ENCODE data around the gene SLC2A2.

SLC2A2 gene

GRCh38 chr3:171026597-171027293, at the start of gene SLC2A2:
Gene SLC2A2 (minus strand): TSS chr3:171026720. CDS start chr3:171026670, 50 bp downstream.
- no peaks in the 10 kb centered on the region for H3K27me3 ChIP-seq (replicated peaks; ENCODE audit: control insufficient read depth, insufficient read depth, low read length)
- H3K4me3 ChIP-seq (replicated peaks; ENCODE audit: low read depth, low read length), result no peak within 1 kb of the TSS
- TF ChIP-seq CTCF (IDR thresholded peaks at IDR 0.05; ENCODE audit: insufficient read depth, low read length, poor library complexity, severe bottlenecking), result no peak
- no peaks in the 10 kb centered on the region for H3K36me3 ChIP-seq (ENCODE audit: control insufficient read depth, insufficient read depth, low read length)
- no peak for DNase-seq (ENCODE audit: extremely low read depth, insufficient read length)

- no peak for TF ChIP-seq CTCF (IDR thresholded peaks at IDR 0.05; ENCODE audit: insufficient read depth, low read length, poor library complexity, severe bottlenecking)
- Histone ChIP-seq H3K4me3 (replicated peaks; ENCODE audit: low read depth, low read length) (no peak overlapping the region), H3K27me3 (replicated peaks; ENCODE audit: control insufficient read depth, insufficient read depth, low read length) (no peaks in the 10 kb centered on the region), H3K36me3 (ENCODE audit: control insufficient read depth, insufficient read depth, low read length) (peaks cover 9% of the 10 kb centered on the region)
- no peak for DNase-seq (ENCODE audit: extremely low read depth, insufficient read length)
These were observed 45.9 kb upstream of the SLC2A2 start for GRCh38 chr3:171072432-171072831.

GRCh38 chr3:171068658-171069057, 42.1 kb upstream of the SLC2A2 start:
- DNase-seq (ENCODE audit: extremely low read depth, insufficient read length), result no peak
- Histone ChIP-seq H3K36me3 (ENCODE audit: control insufficient read depth, insufficient read depth, low read length) (peaks cover 10% of the 10 kb centered on the region), H3K4me3 (replicated peaks; ENCODE audit: low read depth, low read length) (no peak overlapping the region), H3K27me3 (replicated peaks; ENCODE audit: control insufficient read depth, insufficient read depth, low read length) (no peaks in the 10 kb centered on the region)
- TF ChIP-seq CTCF (IDR thresholded peaks at IDR 0.05; ENCODE audit: insufficient read depth, low read length, poor library complexity, severe bottlenecking), result no peak

- no peak for DNase-seq (ENCODE audit: extremely low read depth, insufficient read length)
- Histone ChIP-seq H3K4me3 (replicated peaks; ENCODE audit: low read depth, low read length) (no peak overlapping the region), H3K36me3 (ENCODE audit: control insufficient read depth, insufficient read depth, low read length) (peaks cover 11% of the 10 kb centered on the region), H3K27me3 (replicated peaks; ENCODE audit: control insufficient read depth, insufficient read depth, low read length) (no peaks in the 10 kb centered on the region)
- no peak for TF ChIP-seq CTCF (IDR thresholded peaks at IDR 0.05; ENCODE audit: insufficient read depth, low read length, poor library complexity, severe bottlenecking)
These were observed 39.7 kb upstream of the SLC2A2 start for GRCh38 chr3:171066206-171066605.

- H3K27me3 ChIP-seq (replicated peaks; ENCODE audit: control insufficient read depth, insufficient read depth, low read length), result no peaks in the 10 kb centered on the region
- no peak for DNase-seq (ENCODE audit: extremely low read depth, insufficient read length)
- H3K4me3 ChIP-seq (replicated peaks; ENCODE audit: low read depth, low read length), result no peak overlapping the region
- H3K36me3 ChIP-seq (ENCODE audit: control insufficient read depth, insufficient read depth, low read length), result peaks cover 11% of the 10 kb centered on the region
- no peak for TF ChIP-seq CTCF (IDR thresholded peaks at IDR 0.05; ENCODE audit: insufficient read depth, low read length, poor library complexity, severe bottlenecking)
These were observed 39.2 kb upstream of the SLC2A2 start for GRCh38 chr3:171065732-171066131.

- no peak overlapping the region for H3K4me3 ChIP-seq (replicated peaks; ENCODE audit: low read depth, low read length)
- H3K27me3 ChIP-seq (replicated peaks; ENCODE audit: control insufficient read depth, insufficient read depth, low read length), result no peaks in the 10 kb centered on the region
- peaks cover 8% of the 10 kb centered on the region for H3K36me3 ChIP-seq (ENCODE audit: control insufficient read depth, insufficient read depth, low read length)
- TF ChIP-seq CTCF (IDR thresholded peaks at IDR 0.05; ENCODE audit: insufficient read depth, low read length, poor library complexity, severe bottlenecking), result no peak
- DNase-seq (ENCODE audit: extremely low read depth, insufficient read length), result no peak
These were observed 37.9 kb upstream of the SLC2A2 start for GRCh38 chr3:171064461-171064860.

Measured in GM06990 (cell line).